Transverse colon (tissue), 4 donors: ENCODE results near the gene FAM135A. TPM values are rescaled to one million over a fixed set of nuclear protein-coding genes. Genes with fewer than 3 reads are reported as not detected.
"Not testable (repeated sequence)": the region's sequence is repeated elsewhere in the genome, so short reads cannot be mapped to it uniquely, and the experiment has no call there.

ENCODE experiments used
- DNase-seq: peaks from one replicate; pipeline ENCODE4 v3.0.0-alpha.2; 2019
- H3K27ac ChIP-seq, 4 donors: fragments of 200-600 bp; sonication (generic); 2 replicates each; pipeline ENCODE4 v1.5.1; 2016 to 2018; ENCODE audit warnings: inconsistent platforms in 4 of 4
- H3K27me3 ChIP-seq: fragments of 200-600 bp; sonication (generic); 2 replicates; pipeline ENCODE4 v1.5.1; 2017; ENCODE audit warnings: inconsistent platforms
- H3K36me3 ChIP-seq, 4 donors: fragments of 200-600 bp; sonication (generic); 2 replicates each; pipeline ENCODE4 v1.5.1; 2017 to 2019; ENCODE audit warnings: inconsistent platforms in 4 of 4
- H3K4me1 ChIP-seq, 4 donors: fragments of 200-600 bp; sonication (generic); 2 replicates each; pipeline ENCODE4 v1.5.1; 2017 to 2020; ENCODE audit warnings: inconsistent platforms in 4 of 4
- H3K4me3 ChIP-seq, 4 donors: fragments of 200-600 bp; sonication (generic); 1 replicate in 1 of 4; 2 replicates in 3 of 4; pipeline versions ENCODE4 v1.5.1 to v1.6.1; 2017 to 2019; ENCODE audit warnings: inconsistent platforms in 4 of 4
- H3K9me3 ChIP-seq, 2 donors: fragments of 200-600 bp; sonication (generic); 2 replicates each; pipeline ENCODE4 v1.5.1; 2017 to 2019; ENCODE audit warnings: inconsistent platforms in 2 of 2
- CTCF ChIP-seq, 5 experiments: fragments of 200-600 bp in 3 of 5; fragments of 450-650 bp in 2 of 5; sonication (generic) in 3 of 5; IDR thresholded peaks; 1 replicate in 2 of 5; 2 replicates in 3 of 5; pipeline ENCODE4 v1.5.1; 2016 to 2017; ENCODE audit warnings: antibody characterized with exemption in 5 of 5, inconsistent platforms in 3 of 5, mild to moderate bottlenecking in 2 of 5, moderate library complexity in 1 of 5
- EP300 ChIP-seq: sonication (generic); formaldehyde crosslinking; IDR thresholded peaks from one replicate; pipeline ENCODE4 v1.6.1; 2017; ENCODE audit warnings: antibody characterized with exemption, low read depth
- POLR2A ChIP-seq: fragments of 450-650 bp; IDR thresholded peaks from one replicate; pipeline ENCODE4 v1.6.1; 2016; ENCODE audit warnings: antibody characterized with exemption, mild to moderate bottlenecking, moderate library complexity
- POLR2AphosphoS5 ChIP-seq, 3 donors: sonication (generic); formaldehyde crosslinking; IDR thresholded peaks; one replicate each; pipeline ENCODE4 v1.6.1; 2016; ENCODE audit warnings: antibody characterized with exemption in 3 of 3
- WGBS, 2 donors: methylation state at CpG; one replicate each; pipeline ENCODE4 v1.1.5; 2018; ENCODE audit warnings: low coverage in 1 of 2; 5-methylcytosine and 5-hydroxymethylcytosine counted together
- in situ Hi-C, 4 donors: fragments of 200-750 bp; cut with MboI; loops; one replicate each; pipeline versions ENCODE4 v1.15.0 to v1.15.1; 2017; ENCODE audit warnings: low sequenced_read_pairs in 3 of 4, low pct_ligation_motif_present in 1 of 4, low pct_unique_long_range_greater_than_20kb in 1 of 4
- intact Hi-C: fragments of 100-400 bp; cut with DNase I; formaldehyde crosslinking; loops from one replicate; pipeline ENCODE4 v1.15.1; 2023; ENCODE audit warnings: low total_unique reads
- total RNA-seq, 4 donors: library from RNA; depleted of rRNA; stranded (reverse); fragments of >200 nt; gene quantifications; one replicate each; pipeline ENCODE4 v1.1.0, GENCODE V29; 2016

The FAM135A gene
- total RNA-seq, 4 donors from 2014 or later = 38.9 to 115 (median 65.7) TPM

- in situ Hi-C loops = no loop called here
- peaks cover 0 to 4% (median 0%) of the 10 kb centered on the region in 4 donors for H3K36me3 ChIP-seq
- H3K27ac ChIP-seq = peak overlapping the region in 1 of 4 donors; percentile 27
- WGBS, 2 donors = 73 to 100% methylated on average over 1 to 2 of the region's 2 CpGs
- peak; percentile 30 for DNase-seq
- no peaks in the 10 kb centered on the region for H3K9me3 ChIP-seq
- no peaks in the 10 kb centered on the region for H3K27me3 ChIP-seq
- peaks cover 0 to 3% (median 1%) of the 10 kb centered on the region in 4 donors for H3K4me1 ChIP-seq
- H3K4me3 ChIP-seq = no peak overlapping the region
- TF ChIP-seq POLR2A (no peak), POLR2AphosphoS5 (IDR thresholded peaks at IDR 0.05) (peak in 1 of 3 donors; percentile 11)
- intact Hi-C loops = no loop called here
Observed at GRCh38 chr6:70445001-70445400, 31.7 kb downstream of the FAM135A start.

DNA sequence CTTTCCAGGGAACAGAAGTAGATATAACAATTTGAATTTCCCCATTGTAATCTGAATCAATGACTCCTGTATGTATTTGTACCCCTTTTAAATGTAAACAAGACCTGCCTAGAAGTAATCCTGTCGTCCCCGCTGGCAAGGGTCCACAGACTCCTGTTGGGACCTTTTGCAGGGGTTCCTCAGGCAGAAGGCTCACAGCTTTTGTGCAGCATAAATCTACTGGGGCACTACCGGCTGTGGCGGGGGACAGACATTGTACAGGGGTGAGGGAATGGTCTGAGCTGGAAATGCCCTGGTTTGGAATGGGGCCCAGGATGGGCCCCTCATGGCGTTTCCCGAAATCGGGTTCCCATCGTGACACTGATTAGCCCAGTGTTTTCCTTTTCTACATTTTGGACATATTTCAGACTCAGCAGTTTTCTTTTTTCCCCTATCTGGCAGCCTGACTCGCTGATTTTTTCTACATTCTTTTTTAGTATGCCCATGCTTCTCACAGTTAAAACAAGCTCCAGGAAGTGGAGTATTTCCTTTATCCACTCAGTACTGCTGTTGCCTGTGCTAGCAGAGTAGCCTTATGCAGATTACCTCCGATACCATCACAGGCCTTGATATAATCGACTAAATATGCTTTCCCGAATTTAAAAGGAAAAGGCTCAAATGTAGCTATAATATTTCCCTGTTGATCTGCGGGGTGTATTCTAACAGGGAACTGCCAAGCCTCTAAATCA is 34.2 kb downstream of the FAM135A start:
- H3K4me3 ChIP-seq, H3K9me3 ChIP-seq, DNase-seq, in situ Hi-C loops, H3K36me3 ChIP-seq, H3K27ac ChIP-seq, H3K27me3 ChIP-seq, intact Hi-C loops: not testable (repeated sequence)
- peaks cover 0 to 11% (median 1%) of the 10 kb centered on the region in 4 donors for H3K4me1 ChIP-seq
- 93 to 97% methylated on average over 5 to 13 of the region's 13 CpGs for WGBS, 2 donors

DNA sequence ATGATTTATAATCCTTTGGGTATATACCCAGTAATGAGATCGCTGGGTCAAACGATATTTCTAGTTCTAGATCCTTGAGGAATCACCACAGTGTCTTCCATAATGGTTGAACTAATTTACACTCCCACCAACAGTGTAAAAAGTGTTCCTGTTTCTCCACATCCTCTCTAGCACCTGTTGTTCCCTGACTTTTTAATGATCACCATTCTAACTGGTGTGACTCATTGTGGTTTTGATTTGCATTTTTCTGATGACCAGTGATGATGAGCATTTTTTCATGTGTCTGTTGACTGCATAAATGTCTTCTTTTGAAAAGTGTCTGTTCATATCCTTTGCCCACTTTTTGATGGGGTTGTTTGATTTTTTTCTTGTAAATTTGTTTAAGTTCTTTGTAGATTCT is 40.6 kb downstream of the FAM135A start:
- 91 to 92% methylated on average over 2 of the region's 2 CpGs for WGBS, 2 donors
- H3K4me3 ChIP-seq, H3K27ac ChIP-seq, intact Hi-C loops, H3K27me3 ChIP-seq, H3K9me3 ChIP-seq, DNase-seq, in situ Hi-C loops: not testable (repeated sequence)
- Histone ChIP-seq H3K36me3 (peaks cover 0 to 13% (median under 1%) of the 10 kb centered on the region in 4 donors), H3K4me1 (peaks cover 0 to 30% (median 3%) of the 10 kb centered on the region in 4 donors)

DNA sequence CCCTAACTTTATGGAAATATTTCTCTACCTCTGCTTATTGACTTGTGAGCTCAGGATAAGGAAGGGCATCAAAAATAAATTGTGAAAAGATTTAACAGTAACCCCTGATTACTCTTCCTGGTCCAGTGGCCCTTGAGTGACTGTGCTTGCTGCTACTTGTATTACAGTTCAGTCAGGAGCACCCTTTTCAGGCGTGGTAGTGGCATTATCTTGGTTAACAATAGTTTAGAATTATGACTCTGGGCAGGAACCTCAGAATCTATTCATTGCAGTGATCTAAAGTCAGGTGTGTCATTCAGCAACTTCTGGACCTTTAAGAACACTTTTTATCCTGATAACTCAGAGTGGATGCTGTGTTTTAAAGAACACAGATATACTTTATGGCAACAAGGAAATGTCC is 43.4 kb downstream of the FAM135A start:
- H3K4me3 ChIP-seq = no peak overlapping the region
- in situ Hi-C loops (no loop called here), intact Hi-C loops (no loop called here)
- WGBS, 2 donors = 33 to 43% methylated on average over 1 of the region's 1 CpG
- H3K36me3 ChIP-seq = peaks cover 0 to 13% (median under 1%) of the 10 kb centered on the region in 4 donors
- TF ChIP-seq POLR2AphosphoS5 (IDR thresholded peaks at IDR 0.05) (peak in 1 of 3 donors; percentile 25), CTCF (IDR thresholded peaks at IDR 0.05) (no peak)
- H3K27me3 ChIP-seq = no peaks in the 10 kb centered on the region
- peak overlapping the region in 2 of 4 donors; percentile 30 to 40 for H3K27ac ChIP-seq
- peaks cover 0 to 30% (median 3%) of the 10 kb centered on the region in 4 donors for H3K4me1 ChIP-seq
- no peaks in the 10 kb centered on the region for H3K9me3 ChIP-seq
- peak; percentile 31 for DNase-seq

GRCh38 chr6:70459235-70459634 is 45.9 kb downstream of the FAM135A start:
- Histone ChIP-seq H3K4me1 (peaks cover 0 to 19% (median 3%) of the 10 kb centered on the region in 4 donors), H3K9me3 (no peaks in the 10 kb centered on the region), H3K27me3 (no peaks in the 10 kb centered on the region), H3K27ac (no peak overlapping the region), H3K4me3 (no peak overlapping the region), H3K36me3 (no peaks in the 10 kb centered on the region)
- TF ChIP-seq EP300 (no peak), POLR2AphosphoS5 (IDR thresholded peaks at IDR 0.05) (no peak), POLR2A (no peak), CTCF (IDR thresholded peaks at IDR 0.05) (no peak)
- in situ Hi-C loops (no loop called here), intact Hi-C loops (no loop called here)
- DNase-seq = no peak
- 88 to 91% methylated on average over 2 of the region's 2 CpGs for WGBS, 2 donors

GRCh38 chr6:70459699-70460098 is 46.4 kb downstream of the FAM135A start:
- H3K36me3 ChIP-seq, H3K4me3 ChIP-seq, DNase-seq, intact Hi-C loops, H3K9me3 ChIP-seq, H3K27ac ChIP-seq, in situ Hi-C loops, H3K27me3 ChIP-seq: not testable (repeated sequence)
- peaks cover 0 to 19% (median 3%) of the 10 kb centered on the region in 4 donors for H3K4me1 ChIP-seq
- 90 to 98% methylated on average over 8 to 14 of the region's 14 CpGs for WGBS, 2 donors
